Right lobe of liver (tissue), 4 donors: ENCODE measurements around the gene C4BPB.

Experiments used
- POLR2A ChIP-seq: fragments of 450-650 bp; IDR thresholded peaks from one replicate; pipeline ENCODE4 v1.6.1; 2017; ENCODE audit warnings: antibody characterized with exemption, mild to moderate bottlenecking
- TF ChIP-seq, protein P1 (sequence below), 4 donors: fragments of 200-600 bp in 3 of 4; fragments of 450-650 bp in 1 of 4; IDR thresholded peaks; one replicate each; pipeline versions ENCODE4 v1.5.1 to v1.8.0; 2016 to 2022; ENCODE audit warnings: antibody characterized with exemption in 4 of 4, mild to moderate bottlenecking in 2 of 4
- donor health status: DM: no; HTN: no; CAD: no.
- donor health status: DM: no; HTN: no; CAD: no.
- donor health status: DM: no; HTN: yes; CAD: no.

DNA sequence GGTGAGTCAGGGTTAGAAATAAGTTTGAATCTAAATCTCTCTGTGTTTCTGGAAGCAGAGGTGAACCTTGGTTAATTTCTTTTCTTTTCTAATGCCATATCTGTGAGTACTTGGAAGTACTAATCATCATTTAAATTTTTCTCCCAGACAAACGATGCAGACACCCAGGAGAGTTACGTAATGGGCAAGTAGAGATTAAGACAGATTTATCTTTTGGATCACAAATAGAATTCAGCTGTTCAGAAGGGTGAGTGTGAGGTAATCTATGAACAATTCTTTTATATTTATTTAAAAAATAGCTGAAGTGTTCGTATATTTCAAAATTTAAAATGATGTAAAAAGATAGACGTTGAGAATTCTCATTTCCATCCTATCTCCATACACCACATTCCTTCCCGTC lies 26.6 kb downstream of the C4BPB start:
- TF ChIP-seq, protein P1, sequence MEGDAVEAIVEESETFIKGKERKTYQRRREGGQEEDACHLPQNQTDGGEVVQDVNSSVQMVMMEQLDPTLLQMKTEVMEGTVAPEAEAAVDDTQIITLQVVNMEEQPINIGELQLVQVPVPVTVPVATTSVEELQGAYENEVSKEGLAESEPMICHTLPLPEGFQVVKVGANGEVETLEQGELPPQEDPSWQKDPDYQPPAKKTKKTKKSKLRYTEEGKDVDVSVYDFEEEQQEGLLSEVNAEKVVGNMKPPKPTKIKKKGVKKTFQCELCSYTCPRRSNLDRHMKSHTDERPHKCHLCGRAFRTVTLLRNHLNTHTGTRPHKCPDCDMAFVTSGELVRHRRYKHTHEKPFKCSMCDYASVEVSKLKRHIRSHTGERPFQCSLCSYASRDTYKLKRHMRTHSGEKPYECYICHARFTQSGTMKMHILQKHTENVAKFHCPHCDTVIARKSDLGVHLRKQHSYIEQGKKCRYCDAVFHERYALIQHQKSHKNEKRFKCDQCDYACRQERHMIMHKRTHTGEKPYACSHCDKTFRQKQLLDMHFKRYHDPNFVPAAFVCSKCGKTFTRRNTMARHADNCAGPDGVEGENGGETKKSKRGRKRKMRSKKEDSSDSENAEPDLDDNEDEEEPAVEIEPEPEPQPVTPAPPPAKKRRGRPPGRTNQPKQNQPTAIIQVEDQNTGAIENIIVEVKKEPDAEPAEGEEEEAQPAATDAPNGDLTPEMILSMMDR (IDR thresholded peaks at IDR 0.05) = no peak
- TF ChIP-seq POLR2A = no peak
